ENCODE measurements around the gene TMUB2. TPM values are rescaled to one million over a fixed set of nuclear protein-coding genes. Genes with fewer than 3 reads are reported as not detected.

TMUB2 gene
- total and polyA plus RNA-seq, 8 donors: 10.7 to 62.4 (median 16.3) TPM

DNA sequence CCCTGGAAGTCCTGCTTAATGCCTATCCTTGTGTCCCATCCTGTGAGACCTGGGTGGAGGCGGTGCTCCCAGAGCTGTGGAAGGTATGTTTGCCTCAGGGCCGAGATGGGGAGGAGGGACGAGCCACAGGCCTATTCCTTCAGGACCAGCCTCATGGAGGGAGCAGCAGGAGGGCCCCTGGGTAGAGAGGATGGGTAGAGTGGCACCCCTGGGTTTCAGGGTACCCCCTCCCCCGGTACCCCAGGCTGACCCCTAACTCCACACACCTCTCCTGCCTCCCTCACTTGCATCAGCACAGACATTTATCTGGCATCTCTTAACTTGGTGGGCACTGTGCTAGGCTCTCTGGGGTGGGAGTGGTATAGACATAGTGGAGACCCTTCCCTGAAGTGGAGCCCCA, 9.1 kb upstream of the TMUB2 start:
- Histone ChIP-seq H3K27me3 (no peaks in the 10 kb centered on the region), H3K4me1 (no peaks in the 10 kb centered on the region), H3K9me3 (no peaks in the 10 kb centered on the region), H3K27ac (no peak overlapping the region), H3K4me3 (no peak overlapping the region), H3K36me3 (peaks cover 20 to 63% (median 59%) of the 10 kb centered on the region in 4 donors)
- TF ChIP-seq POLR2AphosphoS5 (IDR thresholded peaks at IDR 0.05): no peak
- TF ChIP-seq CTCF (IDR thresholded peaks at IDR 0.05): no peak
- TF ChIP-seq POLR2A (IDR thresholded peaks at IDR 0.05): no peak
- no peak for TF ChIP-seq EP300 (IDR thresholded peaks at IDR 0.05)
- WGBS, 5 donors: 83 to 100% (median 95%) methylated on average over 1 to 4 of the region's 4 CpGs
- intact Hi-C loops (cut with DNase I; ENCODE audit: low total_unique reads): no loop called here
- DNase-seq: no peak

DNA sequence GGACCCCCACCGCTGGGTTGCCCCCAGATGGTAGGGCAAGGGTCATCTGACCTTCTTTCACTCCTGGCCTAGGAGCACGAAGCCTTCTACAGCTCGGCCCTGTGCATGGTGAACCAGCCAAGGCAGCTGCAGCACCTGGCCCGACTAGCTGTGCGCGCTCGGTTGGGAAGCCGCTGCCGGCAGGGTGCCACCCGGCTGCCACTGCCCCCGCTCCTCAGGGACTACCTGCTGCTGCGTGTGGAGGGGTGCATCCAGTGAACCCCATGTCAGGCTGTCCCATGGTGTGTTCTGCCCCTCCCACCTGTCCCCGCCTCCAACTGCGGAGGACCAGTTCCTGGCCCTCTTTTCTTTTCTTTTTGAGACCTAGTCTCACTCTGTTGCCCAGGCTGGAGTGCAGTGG, 8.6 kb upstream of the TMUB2 start:
- Histone ChIP-seq H3K4me1 (no peaks in the 10 kb centered on the region), H3K4me3 (no peak overlapping the region), H3K36me3 (peaks cover 20 to 68% (median 63%) of the 10 kb centered on the region in 4 donors), H3K9me3 (no peaks in the 10 kb centered on the region), H3K27ac (no peak overlapping the region), H3K27me3 (no peaks in the 10 kb centered on the region)
- intact Hi-C loops (cut with DNase I; ENCODE audit: low total_unique reads): no loop called here
- TF ChIP-seq CTCF (IDR thresholded peaks at IDR 0.05) (no peak), POLR2A (IDR thresholded peaks at IDR 0.05) (no peak), POLR2AphosphoS5 (IDR thresholded peaks at IDR 0.05) (no peak), EP300 (IDR thresholded peaks at IDR 0.05) (no peak)
- no peak for DNase-seq
- 83 to 95% (median 91%) methylated on average over 6 to 14 of the region's 14 CpGs for WGBS, 5 donors

DNA sequence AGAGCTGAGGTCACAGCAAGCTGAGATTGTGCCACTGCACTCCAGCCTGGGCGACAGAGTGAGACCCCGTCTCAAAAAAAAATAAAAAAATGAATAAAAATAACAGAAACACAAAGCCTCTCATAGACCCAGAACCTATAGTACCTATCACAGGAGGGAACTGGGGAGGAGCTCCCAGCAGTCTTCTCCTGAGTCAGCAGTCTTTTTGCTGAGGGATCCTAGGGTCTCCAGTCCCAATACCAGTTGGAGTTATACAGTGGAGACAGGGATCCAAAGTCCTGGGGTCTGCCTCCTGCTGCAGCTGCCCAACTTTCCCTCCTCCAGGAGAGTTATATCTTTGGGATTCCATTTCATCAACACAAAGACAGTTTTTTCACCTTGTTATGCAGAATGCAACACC, 3.7 kb upstream of the TMUB2 start:
- WGBS, 5 donors: 90 to 100% (median 94%) methylated on average over 2 of the region's 2 CpGs

GRCh38 chr17:44184212-44184810, 2.5 kb upstream of the TMUB2 start:
- Histone ChIP-seq H3K4me3 (no peak overlapping the region), H3K4me1 (peaks cover 26 to 45% (median 37%) of the 10 kb centered on the region in 4 donors), H3K9me3 (no peaks in the 10 kb centered on the region), H3K27ac (no peak overlapping the region), H3K27me3 (no peaks in the 10 kb centered on the region), H3K36me3 (peaks cover 8 to 32% (median 27%) of the 10 kb centered on the region in 4 donors)
- TF ChIP-seq EP300 (IDR thresholded peaks at IDR 0.05) (no peak), POLR2A (IDR thresholded peaks at IDR 0.05) (no peak), CTCF (IDR thresholded peaks at IDR 0.05) (no peak), POLR2AphosphoS5 (IDR thresholded peaks at IDR 0.05) (no peak)
- DNase-seq: no peak
- intact Hi-C loops (cut with DNase I; ENCODE audit: low total_unique reads): no loop called here
- WGBS, 5 donors: 83 to 88% (median 85%) methylated on average over 8 of the region's 8 CpGs

More for the DNA sequence above, 3.7 kb upstream of the TMUB2 start:
- intact Hi-C loops (cut with DNase I; ENCODE audit: low total_unique reads): no loop called here
- no peak overlapping the region for H3K27ac ChIP-seq
- H3K4me1 ChIP-seq: peaks cover 22 to 36% (median 27%) of the 10 kb centered on the region in 4 donors
- H3K36me3 ChIP-seq: peaks cover 8 to 38% (median 33%) of the 10 kb centered on the region in 4 donors
- no peak for DNase-seq
- H3K4me3 ChIP-seq: no peak overlapping the region
- H3K9me3 ChIP-seq: no peaks in the 10 kb centered on the region
- H3K27me3 ChIP-seq: no peaks in the 10 kb centered on the region
- TF ChIP-seq POLR2AphosphoS5 (IDR thresholded peaks at IDR 0.05): no peak
- TF ChIP-seq POLR2A (IDR thresholded peaks at IDR 0.05): no peak
- TF ChIP-seq EP300 (IDR thresholded peaks at IDR 0.05): no peak
- no peak for TF ChIP-seq CTCF (IDR thresholded peaks at IDR 0.05)
